Measurements from ENCODE around the gene GLE1.
"Not testable (repeated sequence)": the region's sequence is repeated elsewhere in the genome, so short reads cannot be mapped to it uniquely, and the experiment has no call there.

The GLE1 gene

DNA sequence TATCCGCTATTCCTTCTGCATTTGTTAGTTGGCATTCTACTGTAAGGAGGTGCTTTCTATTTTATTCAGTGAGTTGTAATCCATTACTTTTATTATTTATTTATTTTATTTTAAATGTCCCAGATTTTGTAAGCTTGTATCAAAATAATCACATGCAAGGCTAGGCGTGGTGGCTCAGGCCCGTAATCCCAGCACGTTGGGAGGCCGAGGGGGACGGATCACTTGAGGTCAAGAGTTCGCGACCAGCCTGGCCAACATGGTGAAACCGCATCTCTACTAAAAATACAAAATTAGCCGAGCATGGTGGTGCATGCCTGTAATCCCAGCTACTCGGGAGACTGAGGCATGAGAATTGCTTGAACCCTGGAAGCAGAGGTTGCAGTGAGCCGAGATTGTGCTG, 1.4 kb downstream of the GLE1 start:
- not testable (repeated sequence) for H3K27ac Mint-ChIP-seq, H3K4me3 Mint-ChIP-seq, H3K27me3 Mint-ChIP-seq, H3K9me3 Mint-ChIP-seq
- intact Hi-C loops (cut with micrococcal nuclease) = loop anchor here (2.0 kb wide), 1 partner anchor 47 kb away; the partner anchor contains the start of gene SPTAN1
- Mint-ChIP-seq H3K4me1 (ENCODE audit: low read depth) (peaks cover 14% of the 10 kb centered on the region), H3K36me3 (ENCODE audit: low read depth) (peaks cover 45% of the 10 kb centered on the region)

DNA sequence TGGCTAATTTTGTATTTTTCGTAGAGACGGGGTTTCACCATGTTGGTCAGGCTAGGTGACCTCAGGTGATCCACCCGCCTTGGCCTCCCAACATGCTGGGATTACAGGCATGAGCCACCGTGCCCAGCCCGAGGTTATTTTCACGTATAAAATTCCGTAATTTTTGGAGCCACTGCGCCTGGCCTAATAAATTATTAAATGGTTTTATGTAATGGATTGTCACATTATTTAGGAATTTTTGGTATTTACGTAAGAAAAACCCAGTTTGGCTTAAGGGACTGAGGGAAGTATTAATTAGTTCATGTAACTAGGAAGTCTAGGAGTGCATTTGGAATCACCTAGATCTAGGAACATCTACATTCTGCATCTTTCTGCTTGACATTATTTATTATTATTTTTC, 8.3 kb downstream of the GLE1 start:
- no peak overlapping the region for H3K4me3 Mint-ChIP-seq
- H3K4me1 Mint-ChIP-seq (ENCODE audit: low read depth) = peaks cover 6% of the 10 kb centered on the region
- intact Hi-C loops (cut with micrococcal nuclease) = no loop called here

DNA sequence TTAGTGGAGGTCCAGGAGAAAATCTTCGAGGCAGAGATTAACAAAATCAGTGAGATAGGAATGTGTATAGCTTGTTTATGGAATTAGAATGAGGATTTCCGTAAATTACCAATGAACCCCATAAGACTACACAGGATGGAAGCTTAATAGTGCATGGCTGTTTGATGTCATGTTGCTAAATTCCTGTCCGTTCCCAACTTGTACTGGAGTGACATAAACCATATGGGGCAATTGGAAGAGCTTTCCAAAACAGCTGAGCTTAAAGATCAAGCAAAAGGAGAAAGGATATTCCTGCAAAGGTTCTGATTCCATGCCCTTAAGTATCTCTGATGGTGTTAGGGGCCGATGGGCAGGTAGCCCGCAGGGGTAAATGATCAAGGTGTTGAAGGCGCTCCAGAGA, 17.4 kb downstream of the GLE1 start:
- H3K4me1 Mint-ChIP-seq (ENCODE audit: low read depth) = no peaks in the 10 kb centered on the region
- H3K27me3 Mint-ChIP-seq = no peaks in the 10 kb centered on the region
- no peak overlapping the region for H3K4me3 Mint-ChIP-seq
- intact Hi-C loops (cut with micrococcal nuclease) = no loop called here
- H3K27ac Mint-ChIP-seq = peak overlapping the region; percentile 4
- H3K9me3 Mint-ChIP-seq = no peaks in the 10 kb centered on the region
- H3K36me3 Mint-ChIP-seq (ENCODE audit: low read depth) = peaks cover 95% of the 10 kb centered on the region

More for the DNA sequence above, 8.3 kb downstream of the GLE1 start:
- H3K27ac Mint-ChIP-seq = no peak overlapping the region
- no peaks in the 10 kb centered on the region for H3K9me3 Mint-ChIP-seq
- H3K36me3 Mint-ChIP-seq (ENCODE audit: low read depth) = peaks cover 93% of the 10 kb centered on the region
- no peaks in the 10 kb centered on the region for H3K27me3 Mint-ChIP-seq

DNA sequence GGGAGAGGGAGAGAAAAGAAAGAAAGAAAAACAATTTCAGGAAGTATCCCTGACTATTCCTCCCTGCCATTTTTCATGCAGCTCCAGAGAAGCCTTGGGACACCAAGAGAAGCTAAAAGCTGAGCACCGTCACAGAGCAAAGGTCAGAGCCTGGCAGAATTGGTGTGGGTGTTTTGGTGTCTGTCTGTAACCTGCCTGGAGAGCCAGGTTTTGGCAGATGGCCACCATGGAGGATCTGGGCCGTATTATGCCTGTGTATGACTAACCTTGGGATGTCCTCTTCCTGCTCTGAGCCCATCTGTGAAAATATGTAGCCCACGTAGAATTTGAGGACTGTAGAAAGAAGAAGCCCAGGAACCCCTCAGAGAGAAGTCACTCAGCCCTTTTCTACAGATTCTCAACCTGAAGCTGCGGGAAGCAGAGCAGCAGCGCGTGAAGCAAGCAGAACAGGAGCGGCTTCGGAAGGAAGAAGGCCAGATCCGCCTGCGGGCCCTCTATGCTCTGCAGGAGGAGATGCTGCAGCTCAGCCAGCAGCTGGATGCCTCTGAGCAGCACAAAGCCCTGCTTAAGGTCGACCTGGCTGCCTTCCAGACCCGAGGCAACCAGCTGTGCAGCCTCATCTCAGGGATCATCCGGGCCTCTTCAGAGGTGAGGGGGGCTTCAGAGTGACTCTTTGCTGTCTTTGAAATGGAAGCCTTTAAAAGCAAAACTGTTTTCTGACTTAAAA, 18.8 kb downstream of the GLE1 start:
- Mint-ChIP-seq H3K9me3 (no peaks in the 10 kb centered on the region), H3K4me3 (no peak overlapping the region), H3K4me1 (ENCODE audit: low read depth) (no peaks in the 10 kb centered on the region), H3K27me3 (no peaks in the 10 kb centered on the region), H3K36me3 (ENCODE audit: low read depth) (peaks cover 95% of the 10 kb centered on the region), H3K27ac (no peak overlapping the region)
- intact Hi-C loops (cut with micrococcal nuclease) = no loop called here

- Mint-ChIP-seq H3K4me1 (ENCODE audit: low read depth) (no peaks in the 10 kb centered on the region), H3K27me3 (no peaks in the 10 kb centered on the region), H3K4me3 (no peak overlapping the region), H3K36me3 (ENCODE audit: low read depth) (peaks cover 100% of the 10 kb centered on the region), H3K9me3 (no peaks in the 10 kb centered on the region), H3K27ac (no peak overlapping the region)
- intact Hi-C loops (cut with micrococcal nuclease) = no loop called here
These were observed 22.2 kb downstream of the GLE1 start for GRCh38 chr9:128526720-128527119.

DNA sequence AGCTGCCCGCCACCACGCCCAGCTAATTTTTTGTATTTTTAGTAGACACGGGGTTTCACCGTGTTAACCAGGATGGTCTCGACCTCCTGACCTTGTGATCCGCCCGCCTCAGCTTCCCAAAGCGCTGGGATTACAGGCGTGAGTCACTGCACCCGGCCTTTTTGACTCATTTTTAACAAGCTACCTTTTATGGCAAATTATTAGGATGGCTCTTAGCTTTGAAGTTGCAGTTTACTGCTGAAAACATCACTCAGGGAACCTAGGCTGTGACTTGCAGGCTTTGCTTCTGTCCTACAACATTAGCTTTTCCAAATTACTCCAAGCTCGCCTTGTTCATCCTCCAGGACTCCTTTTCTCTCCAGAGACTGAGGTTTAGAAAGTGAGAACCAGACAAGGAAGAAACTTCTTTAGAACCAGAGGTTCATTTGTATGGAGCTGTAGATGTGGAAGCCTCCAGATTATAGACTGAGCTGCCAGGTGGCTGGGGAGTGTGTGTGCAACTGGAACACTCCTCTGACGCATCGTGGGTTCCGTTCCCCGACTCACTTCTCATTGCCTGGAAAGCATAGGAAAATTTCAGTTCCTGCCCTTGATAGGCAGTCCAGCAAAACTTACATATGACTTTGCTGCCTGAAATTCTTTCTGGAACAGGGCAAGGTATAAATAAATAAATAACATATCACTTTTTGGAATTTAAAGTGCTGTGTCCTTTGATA, 24.1 kb downstream of the GLE1 start:
- Mint-ChIP-seq H3K4me1 (ENCODE audit: low read depth) (no peaks in the 10 kb centered on the region), H3K4me3 (no peak overlapping the region), H3K36me3 (ENCODE audit: low read depth) (peaks cover 100% of the 10 kb centered on the region), H3K27ac (no peak overlapping the region), H3K27me3 (no peaks in the 10 kb centered on the region), H3K9me3 (no peaks in the 10 kb centered on the region)
- intact Hi-C loops (cut with micrococcal nuclease) = no loop called here

GRCh38 chr9:128529191-128529590, 24.7 kb downstream of the GLE1 start:
- intact Hi-C loops (cut with micrococcal nuclease) = no loop called here
- H3K36me3 Mint-ChIP-seq (ENCODE audit: low read depth) = peaks cover 100% of the 10 kb centered on the region

DNA sequence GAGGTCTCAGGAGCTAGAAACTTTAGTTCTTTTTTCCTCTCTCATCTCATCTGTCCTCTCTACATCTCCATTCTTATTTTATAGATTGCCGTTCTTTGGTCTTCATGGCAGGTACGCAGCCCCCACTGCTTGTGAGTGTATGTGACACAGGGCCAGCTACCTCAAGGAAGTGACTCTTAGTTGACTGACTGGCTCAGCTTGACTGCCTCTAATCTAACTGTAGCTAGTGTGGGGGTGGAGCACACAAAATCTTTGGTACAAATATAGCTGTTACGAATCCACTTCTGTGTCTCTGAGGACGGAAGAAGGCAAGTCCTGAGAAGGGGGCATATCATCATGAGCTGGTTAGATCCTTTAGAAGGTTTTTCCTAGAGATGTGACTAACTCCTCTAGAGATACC, 28.1 kb downstream of the GLE1 start:
- H3K36me3 Mint-ChIP-seq (ENCODE audit: low read depth) = peaks cover 91% of the 10 kb centered on the region
- H3K4me1 Mint-ChIP-seq (ENCODE audit: low read depth) = no peaks in the 10 kb centered on the region
- intact Hi-C loops (cut with micrococcal nuclease) = no loop called here
- no peak overlapping the region for H3K4me3 Mint-ChIP-seq
- H3K27ac Mint-ChIP-seq = no peak overlapping the region
- H3K27me3 Mint-ChIP-seq = no peaks in the 10 kb centered on the region
- H3K9me3 Mint-ChIP-seq = no peaks in the 10 kb centered on the region

More at GRCh38 chr9:128529191-128529590, 24.7 kb downstream of the GLE1 start:
- H3K9me3 Mint-ChIP-seq = no peaks in the 10 kb centered on the region
- H3K27ac Mint-ChIP-seq = peak overlapping the region; percentile 44
- H3K27me3 Mint-ChIP-seq = no peaks in the 10 kb centered on the region
- H3K4me1 Mint-ChIP-seq (ENCODE audit: low read depth) = no peaks in the 10 kb centered on the region
- H3K4me3 Mint-ChIP-seq = no peak overlapping the region

GRCh38 chr9:128540634-128541360, 36.3 kb downstream of the GLE1 start:
- H3K9me3 Mint-ChIP-seq = no peaks in the 10 kb centered on the region
- peaks cover 71% of the 10 kb centered on the region for H3K36me3 Mint-ChIP-seq (ENCODE audit: low read depth)
- intact Hi-C loops (cut with micrococcal nuclease) = no loop called here
- peaks cover 19% of the 10 kb centered on the region for H3K4me1 Mint-ChIP-seq (ENCODE audit: low read depth)
- no peak overlapping the region for H3K4me3 Mint-ChIP-seq
- H3K27ac Mint-ChIP-seq = peak overlapping the region; percentile 77
- no peaks in the 10 kb centered on the region for H3K27me3 Mint-ChIP-seq

GRCh38 chr9:128546504-128546903, 42.0 kb downstream of the GLE1 start:
- Mint-ChIP-seq H3K36me3 (ENCODE audit: low read depth) (peaks cover 19% of the 10 kb centered on the region), H3K27ac (no peak overlapping the region), H3K4me1 (ENCODE audit: low read depth) (peaks cover 35% of the 10 kb centered on the region), H3K27me3 (no peaks in the 10 kb centered on the region), H3K4me3 (no peak overlapping the region), H3K9me3 (no peaks in the 10 kb centered on the region)
- intact Hi-C loops (cut with micrococcal nuclease) = no loop called here

- no peak overlapping the region for H3K4me3 Mint-ChIP-seq
- H3K9me3 Mint-ChIP-seq = no peaks in the 10 kb centered on the region
- intact Hi-C loops (cut with micrococcal nuclease) = no loop called here
- H3K27me3 Mint-ChIP-seq = no peaks in the 10 kb centered on the region
- peaks cover 6% of the 10 kb centered on the region for H3K36me3 Mint-ChIP-seq (ENCODE audit: low read depth)
- H3K27ac Mint-ChIP-seq = no peak overlapping the region
- peaks cover 37% of the 10 kb centered on the region for H3K4me1 Mint-ChIP-seq (ENCODE audit: low read depth)
These were observed 44.4 kb downstream of the GLE1 start for GRCh38 chr9:128548876-128549275.

DNA sequence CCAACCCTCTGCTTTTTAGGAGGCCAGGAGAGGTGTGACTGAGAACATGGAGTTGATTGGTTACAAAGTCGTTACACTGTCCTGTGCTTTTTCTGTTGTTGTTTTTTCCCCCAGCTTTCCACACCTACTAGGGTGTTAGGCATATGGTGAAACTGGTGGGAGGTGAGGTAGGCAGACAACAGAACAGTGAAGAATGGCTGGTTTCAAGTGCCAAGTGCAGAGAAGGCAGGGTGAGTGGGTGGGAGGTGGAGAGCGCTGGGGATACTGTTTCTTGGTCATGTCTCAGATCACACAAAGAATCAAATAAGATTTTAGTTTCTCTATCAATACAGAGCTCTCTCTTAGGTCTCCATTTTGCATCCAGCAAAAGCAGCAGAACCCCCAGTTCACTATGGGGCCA, 45.7 kb downstream of the GLE1 start:
- no peaks in the 10 kb centered on the region for H3K27me3 Mint-ChIP-seq
- no peak overlapping the region for H3K4me3 Mint-ChIP-seq
- H3K4me1 Mint-ChIP-seq (ENCODE audit: low read depth) = peaks cover 37% of the 10 kb centered on the region
- peaks cover 6% of the 10 kb centered on the region for H3K36me3 Mint-ChIP-seq (ENCODE audit: low read depth)
- no peaks in the 10 kb centered on the region for H3K9me3 Mint-ChIP-seq
- intact Hi-C loops (cut with micrococcal nuclease) = loop anchor here (10.0 kb wide), 1 partner anchor 175 kb away; the partner anchor contains the start of gene URM1
- H3K27ac Mint-ChIP-seq = no peak overlapping the region

GRCh38 chr9:128550770-128551656, 46.5 kb downstream of the GLE1 start:
- Mint-ChIP-seq H3K27ac (no peak overlapping the region), H3K27me3 (no peaks in the 10 kb centered on the region), H3K9me3 (no peaks in the 10 kb centered on the region), H3K36me3 (ENCODE audit: low read depth) (peaks cover 6% of the 10 kb centered on the region), H3K4me1 (ENCODE audit: low read depth) (peaks cover 37% of the 10 kb centered on the region), H3K4me3 (no peak overlapping the region)
- intact Hi-C loops (cut with micrococcal nuclease) = loop anchor here (10.0 kb wide), 1 partner anchor 176 kb away; the partner anchor contains the start of gene URM1
